ENCODE measurements around the gene WDFY4.

- TF ChIP-seq CTCF (IDR thresholded peaks at IDR 0.05) (no peak), POLR2A (IDR thresholded peaks at IDR 0.05) (no peak)
Observed at GRCh38 chr10:48736596-48736995, 51.9 kb downstream of the WDFY4 start.
